Parathyroid adenoma (tissue), 2 donors: ENCODE data around the gene RCE1.

Experiments
- H2AFZ ChIP-seq: fragments of 300-600 bp; sonication (generic); one replicate; pipeline ENCODE4 v1.7.0; 2017; ENCODE audit warnings: antibody characterized with exemption, mild to moderate bottlenecking
- H3K27ac ChIP-seq: fragments of 300-600 bp; sonication (generic); one replicate; pipeline ENCODE4 v1.7.0; 2017
- H3K27me3 ChIP-seq: fragments of 300-600 bp; sonication (generic); one replicate; pipeline ENCODE4 v1.7.0; 2017; ENCODE audit warnings: low read length; ENCODE audit not compliant: control insufficient read depth, insufficient read depth
- H3K36me3 ChIP-seq: fragments of 300-600 bp; sonication (generic); one replicate; pipeline ENCODE4 v1.7.0; 2017; ENCODE audit warnings: low read length; ENCODE audit not compliant: control insufficient read depth, insufficient read depth
- H3K4me1 ChIP-seq: fragments of 300-600 bp; sonication (generic); one replicate; pipeline ENCODE4 v1.7.0; 2017; ENCODE audit warnings: control low read depth
- H3K4me2 ChIP-seq: fragments of 300-600 bp; sonication (generic); one replicate; pipeline ENCODE4 v1.7.0; 2017; ENCODE audit warnings: low read length
- H3K4me3 ChIP-seq: fragments of 300-600 bp; sonication (generic); one replicate; pipeline ENCODE4 v1.7.0; 2017; ENCODE audit warnings: low read depth, low read length
- H3K79me2 ChIP-seq: fragments of 300-600 bp; sonication (generic); one replicate; pipeline ENCODE4 v1.7.0; 2017; ENCODE audit warnings: control low read depth
- H3K9ac ChIP-seq: fragments of 300-600 bp; sonication (generic); one replicate; pipeline ENCODE4 v1.7.0; 2017; ENCODE audit warnings: mild to moderate bottlenecking
- H3K9me3 ChIP-seq: fragments of 300-600 bp; sonication (generic); one replicate; pipeline ENCODE4 v1.7.0; 2017; ENCODE audit warnings: low read length; ENCODE audit not compliant: control insufficient read depth
- TF ChIP-seq, protein P1 (sequence below): fragments of 300-600 bp; sonication (generic); IDR thresholded peaks from one replicate; pipeline ENCODE4 v1.7.0; 2017; ENCODE audit warnings: antibody characterized with exemption, mild to moderate bottlenecking
- donor health status: primary hyperparathyroidism.

The RCE1 gene

DNA sequence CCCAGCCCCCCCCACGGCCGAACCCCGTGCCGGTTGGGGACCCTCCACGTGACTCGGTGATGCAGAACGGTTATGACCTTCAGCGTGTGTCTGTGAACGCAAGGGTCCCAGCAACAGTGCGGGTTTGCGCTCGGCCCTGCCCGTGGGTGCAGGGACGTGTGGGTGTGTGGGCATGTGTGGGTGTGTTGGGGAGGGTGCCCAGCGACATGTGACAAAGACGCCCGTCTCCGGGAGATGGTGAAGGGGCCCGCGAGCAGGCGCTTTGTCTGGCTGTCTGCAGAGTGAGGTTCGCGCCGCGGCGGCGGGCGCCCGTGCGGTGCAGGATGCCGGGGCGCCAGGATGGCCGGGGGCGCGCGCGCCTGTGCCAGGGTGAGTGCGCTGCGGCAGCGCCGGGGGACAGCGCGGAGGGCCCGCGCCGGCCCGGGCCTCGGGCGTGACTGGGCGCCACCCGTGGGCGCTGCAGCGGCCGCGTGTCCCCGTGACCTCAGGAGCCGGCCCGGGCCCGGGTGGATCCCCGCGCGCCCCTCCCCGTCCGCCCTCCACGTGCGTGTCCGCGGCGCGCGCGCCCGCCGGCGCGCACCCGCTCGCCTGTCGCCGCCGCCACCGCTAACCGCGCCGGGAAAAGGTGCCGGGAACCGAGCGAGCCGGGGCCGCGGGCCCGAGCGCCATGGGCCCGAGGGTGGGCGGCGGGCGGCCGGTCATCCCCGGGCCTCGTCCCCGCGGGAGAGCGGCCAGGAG, 13.4 kb downstream of the RCE1 start, which contains the start of gene LRFN4:
LRFN4 (plus strand) TSS at position 569 of the 738 bp plus-strand sequence. CDS start 681 bp downstream, outside the sequence.
- Histone ChIP-seq H3K36me3 (no peaks in the 10 kb centered on the region), H3K9ac (no peak within 1 kb of the TSS), H3K9me3 (no peaks in the 10 kb centered on the region), H3K27ac (peak within 1 kb of the TSS; percentile 54), H3K4me3 (peak within 1 kb of the TSS; percentile 55), H3K79me2 (no peaks in the 10 kb centered on the region), H3K4me1 (no peaks in the 10 kb centered on the region), H3K4me2 (peak within 1 kb of the TSS; percentile 60), H2AFZ (peak within 1 kb of the TSS; percentile 65), H3K27me3 (no peaks in the 10 kb centered on the region)
- TF ChIP-seq, protein P1, sequence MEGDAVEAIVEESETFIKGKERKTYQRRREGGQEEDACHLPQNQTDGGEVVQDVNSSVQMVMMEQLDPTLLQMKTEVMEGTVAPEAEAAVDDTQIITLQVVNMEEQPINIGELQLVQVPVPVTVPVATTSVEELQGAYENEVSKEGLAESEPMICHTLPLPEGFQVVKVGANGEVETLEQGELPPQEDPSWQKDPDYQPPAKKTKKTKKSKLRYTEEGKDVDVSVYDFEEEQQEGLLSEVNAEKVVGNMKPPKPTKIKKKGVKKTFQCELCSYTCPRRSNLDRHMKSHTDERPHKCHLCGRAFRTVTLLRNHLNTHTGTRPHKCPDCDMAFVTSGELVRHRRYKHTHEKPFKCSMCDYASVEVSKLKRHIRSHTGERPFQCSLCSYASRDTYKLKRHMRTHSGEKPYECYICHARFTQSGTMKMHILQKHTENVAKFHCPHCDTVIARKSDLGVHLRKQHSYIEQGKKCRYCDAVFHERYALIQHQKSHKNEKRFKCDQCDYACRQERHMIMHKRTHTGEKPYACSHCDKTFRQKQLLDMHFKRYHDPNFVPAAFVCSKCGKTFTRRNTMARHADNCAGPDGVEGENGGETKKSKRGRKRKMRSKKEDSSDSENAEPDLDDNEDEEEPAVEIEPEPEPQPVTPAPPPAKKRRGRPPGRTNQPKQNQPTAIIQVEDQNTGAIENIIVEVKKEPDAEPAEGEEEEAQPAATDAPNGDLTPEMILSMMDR, result no peak

DNA sequence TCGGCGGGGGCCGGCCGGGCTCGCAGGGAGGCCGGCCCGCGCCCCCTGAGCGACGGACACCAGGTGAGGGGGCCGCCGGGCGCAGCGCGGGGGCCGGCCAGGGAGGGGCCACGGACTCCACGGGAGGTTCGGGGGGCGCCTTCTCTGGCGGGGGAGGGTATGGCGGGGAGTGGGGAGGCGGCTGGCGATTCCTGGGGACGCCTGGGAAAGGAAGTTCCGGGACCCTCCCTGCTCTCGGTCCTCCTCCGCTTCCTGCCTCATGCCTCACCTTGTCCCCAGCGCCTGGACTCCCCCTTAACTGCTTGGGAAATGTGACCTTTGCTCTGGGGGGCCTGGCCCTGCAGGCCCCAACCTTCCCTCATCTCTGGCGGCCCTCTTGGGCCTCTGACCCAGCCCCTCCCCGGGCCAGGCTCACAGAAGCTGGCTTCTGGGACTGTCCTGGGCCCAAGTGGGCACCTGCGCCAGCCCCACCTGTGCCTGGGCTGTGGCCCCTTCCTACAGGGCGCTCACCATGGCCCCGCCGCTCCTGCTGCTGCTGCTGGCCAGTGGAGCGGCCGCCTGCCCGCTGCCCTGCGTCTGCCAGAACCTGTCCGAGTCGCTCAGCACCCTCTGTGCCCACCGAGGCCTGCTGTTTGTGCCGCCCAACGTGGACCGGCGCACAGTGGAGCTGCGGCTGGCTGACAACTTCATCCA, 14.1 kb downstream of the RCE1 start:
- Histone ChIP-seq H3K27me3 (no peaks in the 10 kb centered on the region), H3K36me3 (no peaks in the 10 kb centered on the region), H3K9ac (no peak overlapping the region), H3K4me3 (no peak overlapping the region), H3K79me2 (no peaks in the 10 kb centered on the region), H3K4me1 (no peaks in the 10 kb centered on the region), H2AFZ (no peak overlapping the region), H3K9me3 (no peaks in the 10 kb centered on the region), H3K4me2 (no peak overlapping the region), H3K27ac (no peak overlapping the region)
- TF ChIP-seq, protein P1, result no peak

DNA sequence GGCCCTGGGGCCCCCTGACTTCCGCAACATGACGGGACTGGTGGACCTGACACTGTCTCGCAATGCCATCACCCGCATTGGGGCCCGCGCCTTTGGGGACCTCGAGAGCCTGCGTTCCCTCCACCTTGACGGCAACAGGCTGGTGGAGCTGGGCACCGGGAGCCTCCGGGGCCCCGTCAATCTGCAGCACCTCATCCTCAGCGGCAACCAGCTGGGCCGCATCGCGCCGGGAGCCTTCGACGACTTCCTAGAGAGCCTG, 14.6 kb downstream of the RCE1 start:
- Histone ChIP-seq H3K4me1 (no peaks in the 10 kb centered on the region), H3K79me2 (no peaks in the 10 kb centered on the region), H3K36me3 (no peaks in the 10 kb centered on the region), H3K9me3 (no peaks in the 10 kb centered on the region), H3K27me3 (no peaks in the 10 kb centered on the region), H3K4me3 (no peak overlapping the region), H2AFZ (no peak overlapping the region), H3K27ac (no peak overlapping the region), H3K4me2 (no peak overlapping the region), H3K9ac (no peak overlapping the region)
- TF ChIP-seq, protein P1, result no peak

DNA sequence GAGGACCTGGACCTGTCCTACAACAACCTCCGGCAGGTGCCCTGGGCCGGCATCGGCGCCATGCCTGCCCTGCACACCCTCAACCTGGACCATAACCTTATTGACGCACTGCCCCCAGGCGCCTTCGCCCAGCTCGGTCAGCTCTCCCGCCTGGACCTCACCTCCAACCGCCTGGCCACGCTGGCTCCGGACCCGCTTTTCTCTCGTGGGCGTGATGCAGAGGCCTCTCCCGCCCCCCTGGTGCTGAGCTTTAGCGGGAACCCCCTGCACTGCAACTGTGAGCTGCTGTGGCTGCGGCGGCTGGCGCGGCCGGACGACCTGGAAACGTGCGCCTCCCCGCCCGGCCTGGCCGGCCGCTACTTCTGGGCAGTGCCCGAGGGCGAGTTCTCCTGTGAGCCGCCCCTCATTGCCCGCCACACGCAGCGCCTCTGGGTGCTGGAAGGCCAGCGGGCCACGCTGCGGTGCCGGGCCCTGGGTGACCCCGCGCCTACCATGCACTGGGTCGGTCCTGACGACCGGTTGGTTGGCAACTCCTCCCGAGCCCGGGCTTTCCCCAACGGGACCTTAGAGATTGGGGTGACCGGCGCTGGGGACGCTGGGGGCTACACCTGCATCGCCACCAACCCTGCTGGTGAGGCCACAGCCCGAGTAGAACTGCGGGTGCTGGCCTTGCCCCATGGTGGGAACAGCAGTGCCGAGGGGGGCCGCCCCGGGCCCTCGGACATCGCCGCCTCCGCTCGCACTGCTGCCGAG, 15.1 kb downstream of the RCE1 start:
- Histone ChIP-seq H3K79me2 (no peaks in the 10 kb centered on the region), H3K27ac (no peak overlapping the region), H3K27me3 (no peaks in the 10 kb centered on the region), H3K36me3 (no peaks in the 10 kb centered on the region), H3K4me1 (no peaks in the 10 kb centered on the region), H3K9me3 (no peaks in the 10 kb centered on the region), H2AFZ (no peak overlapping the region), H3K4me2 (no peak overlapping the region), H3K4me3 (no peak overlapping the region), H3K9ac (no peak overlapping the region)
- TF ChIP-seq, protein P1, result no peak
